NCI-H2171 (cell line): ENCODE measurements around the gene OR2V1.
"Not testable (repeated sequence)": the region's sequence is repeated elsewhere in the genome, so short reads cannot be mapped to it uniquely, and the experiment has no call there.

Source experiments
- DNase-seq: peaks from one replicate; lab custom pipeline; 2025; lab: John Stamatoyannopoulos, UW

OR2V1 gene

DNA sequence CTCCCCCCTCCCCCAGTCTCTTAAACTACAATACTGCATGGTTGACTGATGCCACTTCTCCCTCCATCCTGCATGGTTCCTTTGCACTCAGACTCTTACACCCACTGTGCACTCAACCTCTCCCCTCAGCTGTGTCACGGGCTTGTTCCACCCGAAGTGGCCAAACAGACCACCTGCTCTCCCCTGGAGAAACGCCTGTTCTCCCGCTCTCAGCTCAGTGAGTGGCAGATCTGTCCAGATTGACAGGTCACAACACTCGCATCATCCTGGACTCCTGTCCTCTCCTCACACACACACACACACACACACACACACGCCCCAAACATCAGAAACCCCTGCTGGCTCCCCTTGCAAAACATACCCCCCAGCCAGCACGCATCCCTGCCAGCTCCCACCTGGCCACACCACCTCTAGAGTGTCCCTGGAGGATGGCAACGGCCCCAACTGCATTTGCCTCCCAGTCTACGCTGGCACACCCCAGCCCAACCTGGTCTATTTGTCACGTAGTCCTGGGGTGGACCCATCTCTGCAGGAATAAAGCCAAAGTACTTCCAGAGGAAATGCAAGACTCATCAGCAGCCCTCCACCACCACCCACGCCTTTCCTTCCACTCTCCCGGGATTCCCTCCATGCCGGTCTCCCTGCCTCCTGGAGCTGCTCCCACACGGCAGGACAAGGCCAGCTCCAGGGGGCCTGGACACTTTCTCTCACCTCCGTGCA lies 2.9 kb downstream of the OR2V1 start:
- no peak for DNase-seq

DNA sequence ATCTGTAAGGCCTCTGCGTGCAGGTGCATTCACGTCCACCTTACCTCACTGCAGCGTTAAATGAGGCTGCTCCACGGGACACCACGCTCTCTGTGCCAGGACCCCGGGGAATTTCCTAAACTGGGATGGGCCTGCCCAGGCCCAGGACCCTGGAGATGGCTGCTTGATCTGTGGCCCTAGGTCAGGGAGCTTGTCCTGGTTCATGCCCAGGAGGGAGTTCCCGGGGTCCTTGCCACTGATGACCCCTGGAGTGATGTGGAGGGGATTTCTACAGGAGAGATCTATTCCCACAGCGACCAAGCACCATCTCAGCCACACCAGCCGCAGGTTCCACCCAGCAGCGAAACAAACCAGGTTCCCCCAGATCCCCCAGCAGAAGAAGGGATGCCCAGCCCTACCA lies 3.5 kb downstream of the OR2V1 start:
- no peak for DNase-seq

DNA sequence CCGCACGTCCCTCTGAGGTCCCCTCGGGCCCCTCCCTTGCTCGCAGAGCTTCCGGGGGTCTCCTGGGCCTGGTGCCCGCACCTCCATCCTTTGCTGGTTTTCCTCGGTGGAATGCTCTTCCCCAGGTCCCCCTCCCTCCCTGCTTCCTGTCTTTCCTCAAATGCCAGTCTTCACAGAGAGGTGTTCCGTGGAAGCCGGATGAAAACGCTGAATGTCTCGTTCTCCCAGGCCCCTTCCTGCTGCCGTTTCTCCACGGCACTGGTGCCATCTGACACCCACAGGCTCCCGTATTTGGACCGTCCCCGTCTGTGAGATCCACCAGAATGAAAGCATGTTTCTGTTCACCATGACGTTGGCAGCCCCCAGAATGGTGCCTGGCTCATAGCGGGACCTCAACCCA lies 4.1 kb downstream of the OR2V1 start:
- no peak for DNase-seq

DNA sequence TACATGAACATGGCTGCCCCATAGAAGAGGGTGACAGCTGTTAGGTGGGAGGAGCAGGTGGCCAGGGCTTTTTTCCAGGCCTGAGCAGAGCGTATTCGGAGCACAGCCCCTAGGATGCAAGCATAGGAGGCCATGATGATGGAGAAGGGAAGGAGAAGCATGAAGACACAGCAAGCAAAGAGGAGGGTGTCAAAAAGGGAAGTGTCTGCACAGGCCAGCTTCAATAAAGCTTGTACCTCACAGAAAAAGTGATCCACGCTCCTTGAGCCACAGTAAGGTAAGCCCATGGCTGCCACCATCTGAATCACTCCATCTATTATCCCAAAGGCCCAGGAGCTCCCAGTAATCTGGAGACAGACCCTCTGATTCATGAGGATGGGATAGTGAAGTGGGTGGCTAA lies 6.4 kb downstream of the OR2V1 start:
- no peak for DNase-seq

DNA sequence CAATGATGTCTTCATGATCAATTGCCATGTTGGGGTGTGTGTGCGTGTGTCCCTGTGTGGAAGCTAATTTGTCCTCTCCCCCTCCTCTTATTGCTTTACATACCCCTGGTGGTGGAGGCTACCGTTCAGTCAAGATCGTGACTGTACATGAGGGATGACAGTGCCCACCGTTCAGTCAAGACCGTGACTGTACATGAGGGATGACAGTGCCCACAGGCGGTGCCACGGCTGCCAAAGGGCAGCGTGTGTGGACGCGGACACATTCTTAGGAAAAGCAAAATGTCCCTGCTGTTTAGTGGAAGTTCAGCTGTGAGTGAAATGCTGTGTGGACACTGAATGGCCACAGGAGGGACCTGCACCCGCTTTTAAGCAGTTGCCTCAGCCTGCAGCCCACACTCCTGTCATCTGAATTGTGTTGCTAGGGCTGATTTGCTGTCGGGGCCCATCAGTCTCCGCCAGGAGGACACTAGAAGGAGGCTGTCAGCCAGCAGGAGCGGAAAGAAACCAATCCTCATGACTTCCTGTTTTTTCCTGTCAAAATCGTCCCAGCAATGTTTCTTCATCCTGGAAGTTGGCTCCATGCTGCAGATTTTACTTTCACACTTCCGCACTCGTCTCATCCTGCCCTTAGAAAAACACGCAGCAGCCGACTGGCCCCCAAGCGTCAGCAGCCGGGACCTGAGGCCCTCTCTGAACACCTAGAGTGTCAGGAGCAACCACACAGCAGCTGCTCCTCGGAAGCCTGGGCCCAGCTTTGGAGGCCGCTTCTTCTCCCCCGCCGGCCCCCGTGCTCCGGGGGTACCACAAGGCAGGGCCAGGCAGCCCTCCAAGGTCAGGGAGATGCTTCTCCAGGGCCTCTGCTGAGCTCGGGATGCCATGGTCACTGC lies 9.1 kb downstream of the OR2V1 start:
- DNase-seq, result no peak

DNA sequence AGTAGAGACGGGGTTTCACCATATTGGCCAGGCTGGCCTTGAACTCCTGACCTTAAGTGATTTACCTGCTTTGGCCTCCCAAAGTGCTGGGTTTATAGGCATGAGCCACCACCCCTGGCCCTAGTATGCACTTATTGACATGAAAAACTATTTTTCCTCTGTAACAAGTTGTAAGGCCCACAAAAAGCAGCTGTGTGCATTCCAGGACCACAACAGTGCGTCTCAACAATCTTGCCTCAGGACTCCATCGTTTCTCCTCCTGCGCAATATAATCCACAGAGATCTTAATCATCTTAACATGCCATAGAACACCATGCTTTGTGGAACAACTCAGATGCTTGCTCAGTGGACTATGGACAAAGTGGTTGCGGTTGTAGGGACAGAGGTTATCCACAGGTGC lies 10.2 kb downstream of the OR2V1 start:
- no peak for DNase-seq

DNA sequence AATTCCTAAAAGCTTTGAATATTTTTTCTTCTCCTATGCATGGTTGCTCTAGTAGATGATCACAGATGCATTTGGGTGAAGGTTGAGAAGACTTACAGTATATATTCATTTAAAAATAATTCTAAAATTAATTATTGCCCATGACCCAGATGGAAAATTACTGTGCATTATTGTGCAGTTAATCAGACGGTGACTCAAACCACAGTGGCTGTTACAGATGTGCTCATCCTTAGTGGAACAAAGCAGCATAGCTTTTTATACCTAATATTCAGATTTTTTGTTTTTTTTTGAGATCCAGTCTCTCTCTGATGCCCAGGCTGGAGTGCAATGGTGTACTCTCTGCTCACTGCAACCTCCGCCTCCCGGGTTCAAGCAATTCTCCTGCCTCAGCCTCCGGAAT lies 10.7 kb downstream of the OR2V1 start:
- DNase-seq, result no peak

DNA sequence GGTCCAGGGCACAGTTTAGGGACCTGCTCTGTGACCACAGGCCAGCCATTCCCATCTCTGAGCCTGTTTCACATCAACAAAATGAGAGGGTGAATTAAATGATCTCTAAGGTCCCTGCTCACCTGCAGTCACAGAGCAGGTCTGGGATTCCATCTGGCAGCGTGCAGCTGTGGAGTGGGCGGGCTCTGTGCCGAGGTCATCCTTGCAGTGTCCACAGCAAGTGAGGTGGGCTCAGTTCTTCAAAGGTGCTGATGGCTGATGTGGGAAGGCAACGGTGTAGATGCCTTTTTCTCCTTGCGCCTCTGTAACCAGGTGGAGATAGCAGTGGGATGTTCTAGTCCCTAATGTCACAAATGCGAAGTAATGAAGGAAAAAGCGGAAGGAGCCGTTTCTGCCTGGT lies 11.9 kb downstream of the OR2V1 start:
- no peak for DNase-seq

DNA sequence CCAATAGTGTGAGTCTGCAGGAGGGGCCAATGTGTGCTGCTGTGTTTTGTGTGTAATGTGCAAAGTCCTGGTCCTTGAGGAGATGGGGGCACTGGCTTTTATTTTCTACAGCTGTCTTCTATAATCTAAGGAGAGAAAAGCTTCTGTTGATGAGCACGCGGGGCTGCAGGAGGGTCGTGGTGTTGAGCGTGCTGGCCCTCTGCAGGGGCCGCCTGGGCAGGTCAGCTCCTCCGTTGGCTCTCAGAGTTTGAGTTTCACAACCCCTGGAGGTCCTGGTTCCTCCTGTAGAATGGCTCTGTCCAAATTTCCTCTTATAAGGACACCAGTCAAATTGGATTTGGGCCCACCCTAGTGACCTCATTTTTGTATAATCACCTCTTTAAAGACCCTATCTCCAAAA lies 12.6 kb downstream of the OR2V1 start:
- DNase-seq, result no peak

DNA sequence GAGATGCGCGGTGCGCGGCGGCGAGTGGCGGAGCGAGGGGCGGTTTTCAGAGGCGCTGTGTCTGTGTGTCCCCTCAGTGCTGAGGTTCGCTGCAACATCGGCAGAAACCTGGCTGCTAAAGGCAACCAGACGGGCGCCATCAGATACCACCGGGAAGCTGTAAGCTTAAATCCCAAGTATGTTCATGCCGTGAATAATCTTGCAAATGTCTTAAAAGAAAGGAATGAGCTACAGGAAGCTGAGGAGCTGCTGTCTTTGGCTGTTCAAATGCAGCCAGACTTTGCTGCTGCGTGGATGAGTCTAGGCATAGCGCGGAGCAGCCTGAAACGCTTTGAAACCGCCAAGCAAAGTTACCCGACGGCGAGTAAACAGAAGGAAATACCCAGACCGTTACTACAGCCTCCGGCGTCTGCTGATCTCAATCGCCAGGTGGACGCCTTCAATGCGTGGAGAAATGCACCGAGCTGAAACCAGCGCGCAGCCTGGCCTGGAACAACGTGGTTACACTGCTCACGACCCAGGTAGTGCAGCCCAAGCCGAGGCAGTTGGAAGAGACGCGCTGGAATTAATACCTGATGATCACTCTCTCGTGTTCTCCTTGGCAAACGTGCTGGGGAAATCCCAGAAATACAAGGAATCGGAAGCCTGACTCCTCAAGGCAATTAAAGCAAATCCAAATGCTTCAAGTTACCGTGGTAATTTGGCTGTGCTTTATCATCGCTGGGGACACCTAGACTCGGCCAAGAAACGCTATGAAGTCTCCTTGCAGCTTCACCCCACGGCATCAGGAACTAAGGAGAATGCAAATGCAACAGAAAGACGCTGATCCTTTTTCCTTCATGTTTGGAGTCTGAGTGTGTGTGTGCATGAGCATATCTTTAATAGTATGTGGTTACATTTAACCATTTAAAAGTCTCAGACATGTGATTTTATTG lies 15.9 kb downstream of the OR2V1 start:
- DNase-seq, result no peak

DNA sequence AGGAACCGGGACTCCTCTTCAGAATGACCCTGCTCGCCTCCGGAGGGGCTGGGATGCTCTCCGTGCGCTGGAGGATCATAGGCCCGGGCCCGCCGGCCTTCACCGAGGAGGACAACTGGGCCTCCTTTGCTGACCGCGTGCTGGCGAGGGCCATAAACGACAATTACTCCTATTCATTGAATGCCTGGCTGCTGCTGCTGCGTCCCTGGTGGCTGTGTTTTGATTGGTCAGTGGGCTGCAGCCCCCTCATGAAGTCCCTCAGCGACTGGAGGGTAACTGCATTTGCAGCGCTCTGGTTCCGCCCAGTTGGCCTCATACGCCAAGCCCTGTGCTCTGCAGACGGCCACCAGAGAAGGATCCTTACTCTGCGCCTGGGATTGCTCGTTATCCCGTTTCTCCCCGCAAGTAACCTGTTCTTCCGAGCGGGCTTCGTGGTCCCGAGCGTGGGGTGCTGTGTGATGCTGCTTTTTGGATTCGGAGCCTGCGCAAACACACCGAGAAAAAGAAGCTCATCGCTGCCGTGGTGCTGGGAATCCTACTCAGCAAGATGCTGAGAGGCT lies 16.6 kb downstream of the OR2V1 start:
- DNase-seq, result no peak

DNA sequence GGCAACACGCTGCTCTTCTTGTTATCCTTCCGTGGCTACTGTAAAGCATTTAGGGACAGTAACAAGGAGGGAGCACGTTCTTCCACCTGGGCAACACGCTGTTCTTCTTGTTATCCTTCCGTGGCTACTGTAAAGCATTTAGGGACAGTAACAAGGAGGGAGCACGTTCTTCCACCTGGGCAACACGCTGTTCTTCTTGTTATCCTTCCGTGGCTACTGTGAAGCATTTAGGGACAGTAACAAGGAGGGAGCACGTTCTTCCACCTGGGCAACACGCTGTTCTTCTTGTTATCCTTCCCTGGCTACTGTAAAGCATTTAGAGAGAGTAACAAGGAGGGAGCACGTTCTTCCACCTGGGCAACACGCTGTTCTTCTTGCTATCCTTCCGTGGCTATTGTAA lies 17.4 kb downstream of the OR2V1 start:
- not testable (repeated sequence) for DNase-seq

DNA sequence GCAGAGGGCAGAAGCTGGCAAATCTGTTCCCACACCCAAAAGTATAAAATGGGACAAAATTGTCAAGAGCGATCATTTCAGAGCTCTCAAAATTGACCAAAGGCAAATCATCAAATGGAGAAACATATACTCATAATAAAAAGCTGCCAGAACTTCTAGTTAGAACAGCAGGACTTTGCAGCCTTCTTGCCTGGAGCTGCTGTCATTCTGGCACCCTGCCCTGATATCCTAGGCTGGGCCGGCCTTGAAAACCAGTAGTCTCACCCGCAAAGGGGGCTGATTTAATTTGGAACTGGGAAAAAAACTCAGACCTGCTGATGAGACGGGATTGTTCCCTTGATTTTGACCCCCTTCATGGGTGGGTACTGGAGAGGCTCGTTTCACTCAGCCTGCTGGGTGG lies 18.5 kb downstream of the OR2V1 start:
- DNase-seq, result no peak

DNA sequence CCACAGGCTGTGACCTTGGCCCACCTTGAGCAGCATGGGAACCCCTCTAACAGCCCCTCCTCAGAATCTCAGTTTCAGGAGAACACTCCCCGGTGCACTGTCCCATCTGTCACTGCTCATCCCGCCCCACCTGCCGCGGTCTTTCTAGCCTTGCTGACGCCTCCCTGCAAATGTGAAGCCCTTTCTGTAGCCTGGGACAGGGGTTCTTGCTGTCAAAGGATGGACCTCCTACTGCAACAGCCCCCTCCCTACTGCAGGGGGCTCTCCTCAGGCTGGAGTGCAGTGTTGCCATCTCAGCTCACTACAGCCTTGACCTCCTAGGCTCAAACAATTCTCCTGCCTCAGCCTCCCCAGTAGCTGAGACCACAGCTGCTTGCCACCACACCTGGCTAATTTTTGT lies 20.0 kb downstream of the OR2V1 start:
- no peak for DNase-seq

DNA sequence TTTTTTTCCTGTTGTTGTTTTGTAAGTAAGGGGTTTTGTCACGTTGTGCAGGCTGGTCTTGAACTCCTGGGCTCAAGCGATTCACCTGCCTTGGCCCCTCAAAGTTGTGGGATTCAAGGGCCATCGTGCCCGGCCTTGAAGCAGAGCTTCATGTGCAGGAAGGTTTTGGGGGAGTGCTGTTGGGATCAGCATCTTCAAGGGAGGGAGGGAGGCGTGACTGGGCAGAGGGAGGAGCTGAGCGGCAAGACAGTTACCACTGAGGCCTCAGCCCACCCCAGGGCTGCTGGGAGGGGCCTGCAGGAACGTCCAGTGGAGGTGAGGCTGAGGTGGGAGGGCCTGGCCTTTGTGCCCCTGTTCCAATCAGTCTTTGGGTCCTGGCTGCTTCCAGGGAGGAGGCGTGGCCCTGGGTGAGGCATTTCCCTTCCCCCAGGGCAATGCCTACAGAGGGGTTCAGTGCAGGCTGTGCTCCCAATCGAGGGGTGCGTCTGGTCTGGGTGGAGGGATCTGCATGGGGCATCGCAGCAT lies 21.4 kb downstream of the OR2V1 start:
- DNase-seq, result no peak

DNA sequence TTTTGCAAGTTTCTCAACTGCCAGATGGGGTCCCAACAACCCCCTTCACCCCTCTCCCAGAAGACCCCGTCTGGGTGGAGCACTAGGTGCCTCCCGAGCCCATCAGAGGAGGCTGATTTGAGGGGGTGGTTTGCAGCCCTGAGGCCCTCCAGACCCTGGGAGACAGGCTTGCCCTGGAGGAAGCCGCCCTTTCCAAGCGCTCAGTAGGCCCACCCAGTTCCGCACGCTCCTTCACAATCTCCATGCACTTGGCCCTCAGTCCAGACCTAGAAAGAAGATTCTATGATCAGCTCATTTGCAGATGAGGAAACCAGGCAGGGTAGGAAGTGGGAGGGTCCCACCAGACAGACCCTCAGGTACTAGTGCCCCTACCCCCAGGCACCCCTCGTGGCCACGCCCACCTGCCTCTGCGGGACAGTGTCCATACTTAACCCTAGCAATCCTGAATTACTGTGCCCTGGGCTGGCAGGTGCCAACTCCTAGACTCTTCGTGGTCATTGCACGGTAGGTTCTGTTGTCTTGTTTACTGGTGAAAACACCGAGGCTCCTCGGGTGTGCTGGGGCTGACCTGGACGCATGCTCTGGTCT lies 22.3 kb downstream of the OR2V1 start:
- no peak for DNase-seq

DNA sequence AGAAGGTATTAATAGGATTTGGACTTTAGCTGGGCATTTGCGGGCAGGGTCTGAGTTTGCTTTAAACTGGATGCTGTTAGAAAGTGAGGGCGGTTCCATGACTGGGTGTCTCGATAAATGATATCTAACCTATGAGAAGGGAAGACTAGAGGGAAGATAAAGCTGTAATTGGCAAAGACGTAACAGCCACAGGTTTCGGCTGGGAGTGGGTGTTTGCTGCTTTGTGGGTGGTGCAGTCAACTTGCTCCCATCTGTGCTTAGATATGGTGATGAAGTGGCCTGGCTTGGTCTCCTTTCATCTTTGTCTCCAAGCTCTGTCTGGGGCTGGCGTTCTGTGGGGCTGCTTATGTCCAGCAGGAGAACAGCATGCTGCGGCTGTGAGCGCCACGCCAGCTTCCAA lies 23.3 kb downstream of the OR2V1 start:
- no peak for DNase-seq

DNA sequence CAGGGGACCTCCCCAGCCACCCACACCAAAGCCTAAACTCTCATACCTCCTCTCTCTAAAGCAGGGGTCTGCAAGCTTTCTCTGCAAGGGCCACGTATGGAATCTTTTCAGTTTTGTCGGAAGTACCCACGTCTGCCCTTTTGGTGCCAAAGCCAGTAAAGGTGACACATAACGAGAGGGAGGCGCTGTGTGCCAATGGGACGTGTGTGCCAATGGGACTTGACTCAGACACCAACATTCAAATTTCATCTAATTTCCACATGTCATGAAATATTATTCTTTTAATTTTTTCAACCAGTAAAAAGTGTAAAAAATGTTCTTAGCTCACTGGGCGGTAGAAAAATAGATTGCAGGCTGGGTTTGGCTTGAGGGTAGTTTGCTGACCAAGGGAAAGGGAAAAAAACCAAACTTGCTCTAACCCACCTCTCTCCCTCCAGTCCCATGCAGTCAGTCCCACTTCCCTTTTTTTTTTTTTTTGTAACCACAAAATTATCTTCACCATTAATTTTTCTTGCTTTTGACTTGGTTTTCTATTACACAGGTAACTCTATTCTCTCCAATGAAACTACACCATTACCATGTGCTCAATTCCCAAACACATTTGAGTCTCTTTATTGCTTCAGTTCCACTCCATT lies 25.5 kb downstream of the OR2V1 start:
- DNase-seq, result no peak

DNA sequence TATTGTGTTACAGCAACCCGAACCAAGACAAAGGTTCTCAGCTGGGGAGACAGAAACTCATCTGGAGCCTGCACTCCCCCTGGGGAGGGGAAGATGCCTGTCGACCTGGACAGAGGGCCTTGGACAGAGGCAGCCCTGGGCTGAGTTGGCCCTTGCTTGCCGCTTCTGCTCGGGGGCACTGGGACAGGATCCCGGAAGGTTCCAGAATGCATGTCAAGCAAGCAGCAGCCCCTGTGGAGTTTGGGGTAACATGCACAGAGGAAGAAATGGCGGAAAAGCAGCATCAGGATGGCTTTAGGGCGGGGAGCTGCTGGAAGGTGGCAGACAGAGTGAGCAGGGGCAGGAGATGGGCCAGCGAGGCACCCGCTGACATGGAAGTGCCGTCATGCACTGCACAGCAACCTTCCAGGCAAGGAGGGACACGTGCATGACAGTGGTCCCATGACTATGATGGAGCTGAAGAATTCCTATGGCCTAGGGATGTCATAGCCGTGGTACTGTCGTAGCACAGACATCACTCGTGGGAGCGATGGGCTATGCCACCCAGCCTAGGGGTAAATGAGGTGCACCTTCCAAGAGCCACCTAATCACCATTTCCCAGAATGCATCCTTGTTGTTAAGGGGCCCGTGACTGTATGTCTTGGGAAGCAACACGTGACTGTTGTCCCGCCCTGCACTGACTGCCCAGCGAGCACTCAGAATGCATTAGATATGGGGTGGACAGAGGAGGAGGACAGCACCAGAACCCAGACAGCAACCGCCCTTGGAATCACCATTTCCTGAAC lies 26.2 kb downstream of the OR2V1 start:
- not testable (repeated sequence) for DNase-seq

DNA sequence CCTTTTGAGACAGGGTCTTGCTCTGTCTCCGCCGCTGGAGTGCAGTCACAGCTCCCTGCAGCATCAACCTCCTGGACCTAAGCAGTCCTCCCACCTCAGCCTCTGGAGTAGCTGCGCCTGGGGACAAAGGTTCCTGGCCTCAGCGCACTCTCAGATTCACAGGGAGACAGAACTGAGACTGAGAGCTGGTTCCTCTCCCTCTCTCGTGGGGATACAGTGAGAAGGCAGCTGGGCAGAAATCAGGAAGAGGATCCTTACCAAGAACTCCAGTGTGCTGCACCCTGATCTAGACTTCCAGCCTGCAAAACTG lies 26.8 kb downstream of the OR2V1 start:
- DNase-seq, result not testable (repeated sequence)
